Ureter (tissue), 1 donor: ENCODE data around the gene RAP1GDS1. TPM values are rescaled to one million over a fixed set of nuclear protein-coding genes. Genes with fewer than 3 reads are reported as not detected.
A peak's percentile ranks its signal among the peaks of the same experiment; 100 is the strongest.

Experiments used
- DNase-seq: peaks from one replicate; pipeline ENCODE4 v3.0.0-alpha.2; 2020; ENCODE audit warnings: low spot score
- total RNA-seq: library from RNA; stranded (reverse); gene quantifications from one replicate; pipeline ENCODE4 v1.2.4, GENCODE V29; 2023
- donor health status: DM: yes; HTN: yes; CAD: no.

The RAP1GDS1 gene
- 56.7 TPM for total RNA-seq

GRCh38 chr4:98260579-98261404 lies at the start of gene RAP1GDS1:
Gene RAP1GDS1 (plus strand): TSS chr4:98261384. CDS start chr4:98261566, 182 bp downstream.
- peak; percentile 97 for DNase-seq

GRCh38 chr4:98222306-98222705 lies 38.9 kb upstream of the RAP1GDS1 start:
- DNase-seq = no peak

- no peak for DNase-seq
These were observed 34.8 kb upstream of the RAP1GDS1 start for GRCh38 chr4:98226396-98226795.

- DNase-seq = no peak
These were observed 30.2 kb upstream of the RAP1GDS1 start for GRCh38 chr4:98230961-98231360.

GRCh38 chr4:98232202-98232601 lies 29.0 kb upstream of the RAP1GDS1 start:
- DNase-seq = no peak

- no peak for DNase-seq
These were observed 24.0 kb upstream of the RAP1GDS1 start for GRCh38 chr4:98237204-98237603.

GRCh38 chr4:98242063-98242462 lies 19.1 kb upstream of the RAP1GDS1 start:
- DNase-seq = no peak

GRCh38 chr4:98242538-98242937 lies 18.6 kb upstream of the RAP1GDS1 start:
- no peak for DNase-seq

GRCh38 chr4:98245226-98245625 lies 16.0 kb upstream of the RAP1GDS1 start:
- DNase-seq = no peak

GRCh38 chr4:98248934-98249333 lies 12.2 kb upstream of the RAP1GDS1 start:
- DNase-seq = no peak

GRCh38 chr4:98249831-98250230 lies 11.4 kb upstream of the RAP1GDS1 start:
- no peak for DNase-seq

GRCh38 chr4:98253499-98253898 lies 7.7 kb upstream of the RAP1GDS1 start:
- DNase-seq = no peak

- DNase-seq = peak; percentile 68
These were observed 1.1 kb upstream of the RAP1GDS1 start for GRCh38 chr4:98260047-98260578.

GRCh38 chr4:98261405-98262291 lies 464 bp downstream of the RAP1GDS1 start:
- peak; percentile 49 for DNase-seq

GRCh38 chr4:98262431-98262830 lies 1.2 kb downstream of the RAP1GDS1 start:
- DNase-seq = no peak

GRCh38 chr4:98267498-98267897 lies 6.3 kb downstream of the RAP1GDS1 start:
- no peak for DNase-seq

- no peak for DNase-seq
These were observed 14.0 kb downstream of the RAP1GDS1 start for GRCh38 chr4:98275145-98275544.

- DNase-seq = no peak
These were observed 22.3 kb downstream of the RAP1GDS1 start for GRCh38 chr4:98283219-98284189.

- DNase-seq = no peak
These were observed 23.5 kb downstream of the RAP1GDS1 start for GRCh38 chr4:98284640-98285046.

- DNase-seq = no peak
These were observed 24.5 kb downstream of the RAP1GDS1 start for GRCh38 chr4:98285676-98286075.

GRCh38 chr4:98287328-98287727 lies 26.1 kb downstream of the RAP1GDS1 start:
- no peak for DNase-seq
